GM12878 (cell line): ENCODE results near the gene MESP2. TPM values are rescaled to one million over a fixed set of nuclear protein-coding genes. Genes with fewer than 3 reads are reported as not detected.

Source experiments
- ATAC-seq: fragments of 200-7000 bp; cut with Tn5 transposase; 3 replicates; pipeline ENCODE4 v1.9.1; 2020; ENCODE audit warnings: mild to moderate bottlenecking, moderate library complexity
- BruUV-seq: library from RNA; stranded (reverse); fragments of 400-500 nt; replicated peaks from 2 replicates; lab custom pipeline; 2021; lab: Mats Ljungman, UMichigan
- CTCF ChIA-PET: fragments of 300-600 bp; sonication (Branson Sonifier 250); formaldehyde crosslinking; extraction: SDS; loops from one replicate; lab custom pipeline; 2021; ENCODE audit warnings: inconsistent platforms; lab: Yijun Ruan, JAX
- POLR2A ChIA-PET: fragments of 350-600 bp; formaldehyde crosslinking; extraction: SDS; loops from one replicate; lab custom pipeline; 2021; ENCODE audit warnings: inconsistent platforms; lab: Charles Lee
- RAD21 ChIA-PET: fragments of 300-600 bp; sonication (Branson Sonifier 250); formaldehyde crosslinking; loops from one replicate; lab custom pipeline; 2023; ENCODE audit warnings: antibody characterized with exemption; ENCODE audit not compliant: unreplicated experiment; lab: Charles Lee
- SMC1A ChIA-PET: fragments of 300-600 bp; sonication (Branson Sonifier 250); formaldehyde crosslinking; loops from one replicate; lab custom pipeline; 2023; ENCODE audit not compliant: unreplicated experiment, uncharacterized antibody; lab: Charles Lee
- DNase-seq: peaks from one replicate; pipeline ENCODE4 v3.0.0-alpha.2; 2011; ENCODE audit warnings: low read depth, low spot score
- FAIRE-seq: peaks from 3 replicates; lab custom pipeline; 2011; peaks lifted over from hg19 to GRCh38; lab: Jason Lieb, UNC
- H2AFZ ChIP-seq: 2 replicates; pipeline ENCODE4 v1.6.0; 2011; ENCODE audit warnings: low read depth, low read length, control low read depth; ENCODE audit not compliant: control insufficient read depth
- H3K27ac ChIP-seq: 2 replicates; pipeline ENCODE4 v1.5.1; 2011; ENCODE audit warnings: control low read depth; ENCODE audit not compliant: control insufficient read depth, insufficient read depth
- H3K27me3 ChIP-seq, 2 experiments: replicated peaks in 1 of 2; 2 replicates each; pipeline versions ENCODE4 v1.6.0 to v1.6.1; 2011; ENCODE audit warnings: low read length in 1 of 2; ENCODE audit not compliant: control insufficient read depth in 2 of 2, insufficient read depth in 2 of 2
- H3K36me3 ChIP-seq, 2 experiments: 2 replicates each; pipeline ENCODE4 v1.5.1; 2011; ENCODE audit warnings: low read length in 1 of 2; ENCODE audit not compliant: control insufficient read depth in 2 of 2, insufficient read depth in 2 of 2
- H3K4me1 ChIP-seq: 2 replicates; pipeline ENCODE4 v1.6.1; 2011; ENCODE audit warnings: mild to moderate bottlenecking, low read length, moderate library complexity, mixed read lengths; ENCODE audit not compliant: control insufficient read depth, insufficient read depth
- H3K4me2 ChIP-seq: 2 replicates; pipeline ENCODE4 v1.6.0; 2011; ENCODE audit warnings: control low read depth; ENCODE audit not compliant: control insufficient read depth, insufficient read depth
- H3K4me3 ChIP-seq: fragments of 200-600 bp; sonication (generic); 2 replicates; pipeline ENCODE4 v1.5.1; 2016
- H3K79me2 ChIP-seq: 2 replicates; pipeline ENCODE4 v1.6.0; 2011; ENCODE audit warnings: low read length; ENCODE audit not compliant: control insufficient read depth, insufficient read depth
- H3K9ac ChIP-seq: 2 replicates; pipeline ENCODE4 v1.8.0; 2011; ENCODE audit warnings: low read length, control low read depth, mixed read lengths; ENCODE audit not compliant: control insufficient read depth, insufficient read depth
- H3K9me3 ChIP-seq: replicated peaks from 3 replicates; pipeline ENCODE4 v1.5.1; 2011; ENCODE audit warnings: mild to moderate bottlenecking, low read length; ENCODE audit not compliant: control insufficient read depth, insufficient read depth
- H4K20me1 ChIP-seq: 2 replicates; pipeline ENCODE4 v1.6.0; 2011; ENCODE audit not compliant: control insufficient read depth, insufficient read depth
- ASH2L ChIP-seq: fragments of 300-600, 200-600 bp; sonication (generic); IDR thresholded peaks from 2 replicates; pipeline ENCODE4 v1.6.1; 2017; ENCODE audit warnings: low read depth, mild to moderate bottlenecking, borderline replicate concordance
- CBX3 ChIP-seq: fragments of 200-600 bp; sonication (generic); IDR thresholded peaks from 2 replicates; pipeline ENCODE4 v1.6.1; 2016; ENCODE audit warnings: low read depth, borderline replicate concordance
- EZH2 ChIP-seq: IDR thresholded peaks from 2 replicates; pipeline ENCODE4 v1.6.1; 2012; ENCODE audit warnings: low read depth, mild to moderate bottlenecking, control low read depth, inconsistent platforms, low read length, borderline replicate concordance; ENCODE audit not compliant: control insufficient read depth
- FOXK2 ChIP-seq: fragments of 450-650 bp; IDR thresholded peaks from 2 replicates; pipeline ENCODE4 v1.6.1; 2017; ENCODE audit warnings: mild to moderate bottlenecking, moderate library complexity
- GABPA ChIP-seq: IDR thresholded peaks from 2 replicates; pipeline ENCODE4 v1.6.1; 2014; ENCODE audit warnings: antibody characterized with exemption, low read depth, mild to moderate bottlenecking, inconsistent platforms
- MTA2 ChIP-seq: fragments of 450-650 bp; IDR thresholded peaks from 2 replicates; pipeline ENCODE4 v1.6.1; 2016; ENCODE audit warnings: low read depth, mild to moderate bottlenecking, moderate library complexity
- NBN ChIP-seq: fragments of 450-650 bp; IDR thresholded peaks from 2 replicates; pipeline ENCODE4 v1.6.1; 2016
- NFXL1 ChIP-seq: fragments of 450-650 bp; IDR thresholded peaks from 2 replicates; pipeline ENCODE4 v1.6.1; 2017; ENCODE audit warnings: antibody characterized with exemption, mild to moderate bottlenecking, borderline replicate concordance
- NRF1 ChIP-seq: conservative IDR thresholded peaks from 2 replicates; pipeline ENCODE4 v1.6.1; 2011; ENCODE audit warnings: mild to moderate bottlenecking, low read depth, low read length, improper control_type of control experiment
- POLR2AphosphoS2 ChIP-seq: IDR thresholded peaks from 2 replicates; pipeline ENCODE4 v1.6.1; 2011; ENCODE audit warnings: low read depth, mild to moderate bottlenecking, low read length, improper control_type of control experiment, moderate library complexity
- YY1 ChIP-seq: IDR thresholded peaks from 2 replicates; pipeline ENCODE4 v1.6.1; 2011; ENCODE audit warnings: low read depth, mild to moderate bottlenecking, low read length
- ZNF274 ChIP-seq: IDR thresholded peaks from one replicate; pipeline ENCODE4 v1.8.0; 2011; ENCODE audit not compliant: insufficient read length, insufficient read depth
- WGBS: methylation state at CpG from one replicate; pipeline ENCODE4 v1.1.6; 2016; ENCODE audit warnings: low lambda C conversion rate; ENCODE audit not compliant: insufficient replicate concordance, insufficient coverage; ENCODE audit errors: missing lambda C conversion rate; 5-methylcytosine and 5-hydroxymethylcytosine counted together
- in situ Hi-C: fragments of 300-500 bp; cut with MboI; formaldehyde crosslinking; loops from 9 replicates; pipeline ENCODE4 v1.14.3; 2018; ENCODE audit warnings: mixed read lengths
- intact Hi-C: fragments of 100-400 bp; cut with micrococcal nuclease; formaldehyde crosslinking; loops from one replicate; pipeline ENCODE4 v1.14.2; 2022; ENCODE audit not compliant: unreplicated experiment
- polyA plus RNA-seq, 11 experiments: library from polyadenylated mRNA; depleted of rRNA in 4 of 11; unstranded in 6 of 11; stranded (reverse) in 5 of 11; fragments of >200 nt; fragmentation: Nextera tagmentation in 4 of 11; fragmentation: Illumina TruSeq in 1 of 11; extraction: Ambion mirVana in 4 of 11; extraction: Trizol in 1 of 11; gene quantifications; 1 replicate in 1 of 11; 2 replicates in 10 of 11; pipeline versions ENCODE4 v1.2.1 to v1.2.3, GENCODE V29; 2011 to 2016; ENCODE audit warnings: inconsistent platforms in 2 of 11, missing spikeins in 2 of 11, low read depth in 1 of 11
- total RNA-seq, 4 experiments: library from RNA; depleted of rRNA in 3 of 4; stranded (reverse); fragments of >200 nt in 3 of 4; fragmentation: Illumina TruSeq in 1 of 4; extraction: Trizol in 1 of 4; gene quantifications; 2 replicates each; pipeline versions ENCODE4 v1.2.1 to v1.2.3, GENCODE V29; 2013 to 2021

The MESP2 gene
- total and polyA plus RNA-seq, 10 of the 15 experiments (the other 5 are each of a cell fraction or from before 2014, with no cell fraction given) = 0.04 TPM; not detected in 9

GRCh38 chr15:89758283-89758682 is 17.8 kb upstream of the MESP2 start:
- POLR2A ChIA-PET = no interaction called here
- Histone ChIP-seq H3K4me1 (peaks cover 11% of the 10 kb centered on the region), H3K36me3 (no peaks in the 10 kb centered on the region), H3K27me3 (no peaks in the 10 kb centered on the region), H4K20me1 (no peaks in the 10 kb centered on the region), H3K9me3 (no peaks in the 10 kb centered on the region), H3K4me2 (no peak overlapping the region)
- intact Hi-C loops (loop anchor here (10.0 kb wide), 1 partner anchor 67 kb away; no protein-coding TSS in a partner anchor), in situ Hi-C loops (loop anchor here (5.0 to 10.0 kb wide), 2 partner anchors 119 to 337 kb away; no protein-coding TSS in a partner anchor)
- 54% methylated on average over 8 of the region's 8 CpGs for WGBS
- RAD21 ChIA-PET = interaction anchor here (7.9 kb wide), 1 partner anchor 116 kb away, joined by 179 read pairs; no protein-coding TSS in a partner anchor
- FAIRE-seq = no peak
- no peak for DNase-seq
- no peak for TF ChIP-seq POLR2AphosphoS2
- no peak for TF ChIP-seq NFXL1
- no peak for TF ChIP-seq CBX3
- no peak for TF ChIP-seq FOXK2
- TF ChIP-seq GABPA = no peak
- TF ChIP-seq YY1 = no peak
- no peak for TF ChIP-seq ZNF274
- no peak for TF ChIP-seq MTA2
- TF ChIP-seq NBN = no peak
- no peak for TF ChIP-seq EZH2
- TF ChIP-seq ASH2L = no peak
- no peak for TF ChIP-seq NRF1
- TF ChIP-seq, all 136 proteins: peak for 0
- BruUV-seq = no TSS peak
- ChIA-PET CTCF (interaction anchor here (2.2 to 11.4 kb wide), 2 partner anchors 18 to 117 kb away, joined by 5 to 380 read pairs; no protein-coding TSS in a partner anchor), SMC1A (interaction anchor here (7.9 kb wide), 1 partner anchor 118 kb away, joined by 132 read pairs; no protein-coding TSS in a partner anchor)
- Histone ChIP-seq H2AFZ (no peak overlapping the region), H3K4me3 (no peak overlapping the region), H3K79me2 (no peaks in the 10 kb centered on the region), H3K9ac (no peak overlapping the region), H3K27ac (no peak overlapping the region)
- no peak for ATAC-seq
